ENCODE measurements around the gene PDE3B. TPM values are rescaled to one million over a fixed set of nuclear protein-coding genes. Genes with fewer than 3 reads are reported as not detected.

The PDE3B gene
- total RNA-seq, 1 experiment from 2014 or later: 6.7 TPM

GRCh38 chr11:14678350-14678749 is 34.7 kb downstream of the PDE3B start:
- Histone ChIP-seq H3K9ac (ENCODE audit: low read length) (no peak overlapping the region), H3K4me2 (ENCODE audit: low read length) (no peak overlapping the region), H2AFZ (ENCODE audit: low read depth, low read length, poor library complexity, severe bottlenecking) (no peak overlapping the region), H3K79me2 (ENCODE audit: insufficient read depth, low read length) (no peaks in the 10 kb centered on the region), H3K4me3 (replicated peaks in 1 of 2; ENCODE audit: low read depth in 1 of 2, low read length in 2 of 2) (no peak overlapping the region), H3K9me2 (ENCODE audit: insufficient read depth) (no peaks in the 10 kb centered on the region), H3K9me3 (ENCODE audit: control insufficient read depth in 1 of 2, insufficient read depth in 1 of 2, low read depth in 1 of 2, low read length in 2 of 2) (no peaks in the 10 kb centered on the region), H3K36me3 (ENCODE audit: control insufficient read depth in 1 of 2, insufficient read depth in 2 of 2, low read length in 2 of 2) (no peaks in the 10 kb centered on the region), H3K27me3 (ENCODE audit: insufficient read depth, low read length) (no peaks in the 10 kb centered on the region), H4K20me1 (ENCODE audit: insufficient read depth) (no peaks in the 10 kb centered on the region), H3K27ac (ENCODE audit: low read depth, low read length) (no peak overlapping the region), H3K4me1 (ENCODE audit: control insufficient read depth in 1 of 2, insufficient read depth in 2 of 2, low read length in 2 of 2) (no peaks in the 10 kb centered on the region)
- POLR2A ChIA-PET: no interaction called here
- TF ChIP-seq EZH2 (IDR thresholded peaks at IDR 0.05) (no peak), CEBPB (IDR thresholded peaks at IDR 0.05; ENCODE audit: low read depth) (no peak), FOSL1 (IDR thresholded peaks at IDR 0.05; ENCODE audit: low read depth) (no peak), CTCF (IDR thresholded peaks at IDR 0.05 in 2 of 3, conservative IDR thresholded peaks at IDR 0.05 in 1 of 3; ENCODE audit: borderline replicate concordance in 1 of 3, insufficient read depth in 1 of 3, low read depth in 2 of 3, low read length in 2 of 3) (no peak), EGR1 (IDR thresholded peaks at IDR 0.05; ENCODE audit: low read depth) (no peak), CBX3 (IDR thresholded peaks at IDR 0.05; ENCODE audit: low read depth) (no peak), RAD21 (IDR thresholded peaks at IDR 0.05; ENCODE audit: low read depth) (no peak), SP1 (IDR thresholded peaks at IDR 0.05; ENCODE audit: low read depth) (no peak), SIN3A (IDR thresholded peaks at IDR 0.05; ENCODE audit: low read depth) (no peak)
- DNase-seq (ENCODE audit: low read depth, low spot score) (no peak), ATAC-seq (no peak)
- RAD21 ChIA-PET (ENCODE audit: low non-redundant PET in 1 of 2, low total read pairs in 2 of 2, uncharacterized antibody in 2 of 2, unreplicated experiment in 2 of 2): no interaction called here
- intact Hi-C loops (cut with micrococcal nuclease): no loop called here
- CTCF ChIA-PET: no interaction called here
- BruUV-seq (replicated peaks): no TSS peak

DNA sequence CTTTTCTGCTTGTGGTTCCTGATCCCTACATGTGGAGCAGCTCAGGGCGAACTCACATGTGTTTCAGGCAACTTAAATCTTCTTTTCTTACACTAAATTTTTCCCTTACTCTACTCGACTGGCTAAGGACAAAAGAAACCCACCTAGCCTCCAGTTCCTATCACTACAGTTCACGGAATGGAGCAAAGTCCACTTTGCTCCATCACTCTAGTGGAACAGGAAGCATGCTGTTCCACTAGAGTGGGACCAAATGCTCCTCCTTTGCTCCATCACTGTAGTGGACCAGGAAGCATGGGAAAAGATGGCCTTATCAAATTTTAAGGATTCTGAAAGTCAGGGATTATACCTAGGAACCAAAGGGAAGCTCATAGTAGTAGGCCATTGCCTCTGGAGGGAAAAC is 36.1 kb downstream of the PDE3B start:
- Histone ChIP-seq H3K4me3 (replicated peaks in 1 of 2; ENCODE audit: low read depth in 1 of 2, low read length in 2 of 2) (no peak overlapping the region), H3K79me2 (ENCODE audit: insufficient read depth, low read length) (no peaks in the 10 kb centered on the region), H3K9ac (ENCODE audit: low read length) (no peak overlapping the region), H4K20me1 (ENCODE audit: insufficient read depth) (no peaks in the 10 kb centered on the region), H3K4me2 (ENCODE audit: low read length) (no peak overlapping the region), H3K9me2 (ENCODE audit: insufficient read depth) (no peaks in the 10 kb centered on the region), H3K36me3 (ENCODE audit: control insufficient read depth in 1 of 2, insufficient read depth in 2 of 2, low read length in 2 of 2) (no peaks in the 10 kb centered on the region), H3K9me3 (ENCODE audit: control insufficient read depth in 1 of 2, insufficient read depth in 1 of 2, low read depth in 1 of 2, low read length in 2 of 2) (no peaks in the 10 kb centered on the region), H3K27ac (ENCODE audit: low read depth, low read length) (no peak overlapping the region), H3K4me1 (ENCODE audit: control insufficient read depth in 1 of 2, insufficient read depth in 2 of 2, low read length in 2 of 2) (no peaks in the 10 kb centered on the region), H3K27me3 (ENCODE audit: insufficient read depth, low read length) (no peaks in the 10 kb centered on the region), H2AFZ (ENCODE audit: low read depth, low read length, poor library complexity, severe bottlenecking) (no peak overlapping the region)
- BruUV-seq (replicated peaks): no TSS peak
- ATAC-seq: no peak
- POLR2A ChIA-PET: no interaction called here
- RAD21 ChIA-PET (ENCODE audit: low non-redundant PET in 1 of 2, low total read pairs in 2 of 2, uncharacterized antibody in 2 of 2, unreplicated experiment in 2 of 2): no interaction called here
- intact Hi-C loops (cut with micrococcal nuclease): no loop called here
- DNase-seq (ENCODE audit: low read depth, low spot score): no peak
- CTCF ChIA-PET: no interaction called here
- no peak for TF ChIP-seq EZH2 (IDR thresholded peaks at IDR 0.05)
- TF ChIP-seq POLR2AphosphoS5 (IDR thresholded peaks at IDR 0.05; ENCODE audit: low read depth, low read length): no peak
- TF ChIP-seq CEBPB (IDR thresholded peaks at IDR 0.05; ENCODE audit: low read depth): no peak
- no peak for TF ChIP-seq ATF3 (IDR thresholded peaks at IDR 0.05)
- no peak for TF ChIP-seq CBX3 (IDR thresholded peaks at IDR 0.05; ENCODE audit: low read depth)
- TF ChIP-seq SIN3A (IDR thresholded peaks at IDR 0.05; ENCODE audit: low read depth): no peak
- TF ChIP-seq EGR1 (IDR thresholded peaks at IDR 0.05; ENCODE audit: low read depth): no peak
- no peak for TF ChIP-seq FOSL1 (IDR thresholded peaks at IDR 0.05; ENCODE audit: low read depth)
- TF ChIP-seq, protein P1, sequence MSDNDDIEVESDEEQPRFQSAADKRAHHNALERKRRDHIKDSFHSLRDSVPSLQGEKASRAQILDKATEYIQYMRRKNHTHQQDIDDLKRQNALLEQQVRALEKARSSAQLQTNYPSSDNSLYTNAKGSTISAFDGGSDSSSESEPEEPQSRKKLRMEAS (IDR thresholded peaks at IDR 0.05): no peak
- no peak for TF ChIP-seq POLR2A (IDR thresholded peaks at IDR 0.05; ENCODE audit: borderline replicate concordance, extremely low read depth, insufficient read depth, insufficient read length)
- TF ChIP-seq, protein P2, sequence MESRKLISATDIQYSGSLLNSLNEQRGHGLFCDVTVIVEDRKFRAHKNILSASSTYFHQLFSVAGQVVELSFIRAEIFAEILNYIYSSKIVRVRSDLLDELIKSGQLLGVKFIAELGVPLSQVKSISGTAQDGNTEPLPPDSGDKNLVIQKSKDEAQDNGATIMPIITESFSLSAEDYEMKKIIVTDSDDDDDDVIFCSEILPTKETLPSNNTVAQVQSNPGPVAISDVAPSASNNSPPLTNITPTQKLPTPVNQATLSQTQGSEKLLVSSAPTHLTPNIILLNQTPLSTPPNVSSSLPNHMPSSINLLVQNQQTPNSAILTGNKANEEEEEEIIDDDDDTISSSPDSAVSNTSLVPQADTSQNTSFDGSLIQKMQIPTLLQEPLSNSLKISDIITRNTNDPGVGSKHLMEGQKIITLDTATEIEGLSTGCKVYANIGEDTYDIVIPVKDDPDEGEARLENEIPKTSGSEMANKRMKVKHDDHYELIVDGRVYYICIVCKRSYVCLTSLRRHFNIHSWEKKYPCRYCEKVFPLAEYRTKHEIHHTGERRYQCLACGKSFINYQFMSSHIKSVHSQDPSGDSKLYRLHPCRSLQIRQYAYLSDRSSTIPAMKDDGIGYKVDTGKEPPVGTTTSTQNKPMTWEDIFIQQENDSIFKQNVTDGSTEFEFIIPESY (IDR thresholded peaks at IDR 0.05; ENCODE audit: extremely low read depth, insufficient replicate concordance, low read length): no peak
